PC-9 (cell line): Measurements from ENCODE around the gene CBFA2T3. TPM values are rescaled to one million over a fixed set of nuclear protein-coding genes. Genes with fewer than 3 reads are reported as not detected.

Experiments used
- BruUV-seq: library from RNA; stranded (reverse); fragments of 400-500 nt; replicated peaks from 2 replicates; lab custom pipeline; 2021; lab: Mats Ljungman, UMichigan
- CTCF ChIA-PET: fragments of 300-600 bp; sonication (Branson Sonifier 250); formaldehyde crosslinking; loops from one replicate; lab custom pipeline; 2022; ENCODE audit warnings: antibody characterized with exemption; lab: Charles Lee
- POLR2A ChIA-PET: fragments of 300-600 bp; sonication (Branson Sonifier 250); formaldehyde crosslinking; loops from one replicate; lab custom pipeline; 2022; ENCODE audit warnings: antibody characterized with exemption; ENCODE audit not compliant: unreplicated experiment; lab: Charles Lee
- DNase-seq, 2 experiments: peaks; one replicate each; pipeline versions ENCODE4 v3.0.0 to v3.0.0-alpha.2; 2015 to 2022; ENCODE audit warnings: mixed read lengths in 1 of 2
- H2AFZ ChIP-seq: fragments of 200-600 bp; sonication (generic); 2 replicates; pipeline ENCODE4 v1.8.1; 2017; ENCODE audit warnings: antibody characterized with exemption
- H3F3A ChIP-seq: fragments of 200-600 bp; sonication (generic); 2 replicates; pipeline ENCODE4 v1.8.1; 2017; ENCODE audit warnings: antibody characterized with exemption, mild to moderate bottlenecking, low read depth; ENCODE audit not compliant: insufficient read depth
- H3K27ac ChIP-seq: fragments of 200-600 bp; sonication (generic); 2 replicates; pipeline ENCODE4 v1.6.1; 2016; ENCODE audit warnings: mixed run types
- H3K27me3 ChIP-seq: fragments of 200-600 bp; sonication (generic); 2 replicates; pipeline ENCODE4 v1.6.1; 2016; ENCODE audit warnings: low read depth, mixed run types; ENCODE audit not compliant: insufficient read depth
- H3K36me3 ChIP-seq: fragments of 200-600 bp; sonication (generic); 2 replicates; pipeline ENCODE4 v1.6.1; 2016; ENCODE audit warnings: low read depth, mixed run types
- H3K4me1 ChIP-seq: fragments of 200-600 bp; sonication (generic); replicated peaks from 2 replicates; pipeline ENCODE4 v1.6.1; 2016; ENCODE audit warnings: mixed run types; ENCODE audit not compliant: insufficient read depth
- H3K4me2 ChIP-seq: fragments of 200-600 bp; sonication (generic); 2 replicates; pipeline ENCODE4 v1.6.1; 2017; ENCODE audit warnings: mixed run types
- H3K4me3 ChIP-seq: fragments of 200-600 bp; sonication (generic); 2 replicates; pipeline ENCODE4 v1.6.1; 2016; ENCODE audit warnings: mixed run types
- H3K79me2 ChIP-seq: fragments of 200-600 bp; sonication (generic); 2 replicates; pipeline ENCODE4 v1.6.1; 2017; ENCODE audit warnings: low read depth, mixed run types
- H3K9me2 ChIP-seq: fragments of 200-600 bp; sonication (generic); 2 replicates; pipeline ENCODE4 v1.8.1; 2017; ENCODE audit warnings: mild to moderate bottlenecking; ENCODE audit not compliant: insufficient read depth
- H3K9me3 ChIP-seq: fragments of 200-600 bp; sonication (generic); 2 replicates; pipeline ENCODE4 v1.8.1; 2016; ENCODE audit warnings: low read depth; ENCODE audit not compliant: insufficient read depth
- H4K20me1 ChIP-seq: fragments of 200-600 bp; sonication (generic); 2 replicates; pipeline ENCODE4 v1.8.1; 2017; ENCODE audit not compliant: insufficient read depth
- CTCF ChIP-seq: fragments of 200-600 bp; sonication (generic); conservative IDR thresholded peaks from 2 replicates; pipeline ENCODE4 v1.6.1; 2017; ENCODE audit warnings: mixed run types, antibody characterized with exemption, mild to moderate bottlenecking, moderate library complexity
- EZH2 ChIP-seq: fragments of 200-600 bp; sonication (generic); IDR thresholded peaks from 2 replicates; pipeline ENCODE4 v1.8.0; 2017; ENCODE audit warnings: antibody characterized with exemption, low read depth
- intact Hi-C: fragments of 100-400 bp; cut with micrococcal nuclease; formaldehyde crosslinking; loops from one replicate; pipeline ENCODE4 v1.10.0; 2022; ENCODE audit not compliant: unreplicated experiment
- total RNA-seq: library from RNA; stranded (reverse); gene quantifications from 2 replicates; pipeline ENCODE4 v1.2.3, GENCODE V29; 2021

The CBFA2T3 gene
- total RNA-seq, 1 experiment from 2014 or later: 1.0 TPM

GRCh38 chr16:88902744-88903143 is 74.3 kb downstream of the CBFA2T3 start:
- intact Hi-C loops: no loop called here
- H3K27ac ChIP-seq: no peak overlapping the region
- no peaks in the 10 kb centered on the region for H3K9me2 ChIP-seq
- BruUV-seq: no TSS peak
- H3K79me2 ChIP-seq: no peaks in the 10 kb centered on the region
- peaks cover 28% of the 10 kb centered on the region for H3K27me3 ChIP-seq
- DNase-seq: no peak
- no peak overlapping the region for H2AFZ ChIP-seq
- no peaks in the 10 kb centered on the region for H3F3A ChIP-seq
- POLR2A ChIA-PET: no interaction called here
- no peaks in the 10 kb centered on the region for H3K9me3 ChIP-seq
- H3K4me1 ChIP-seq: 0 out of 2 replicates have a peak, but pooled peaks cover 1% of the 10 kb centered on the region
- CTCF ChIA-PET: no interaction called here
- H3K4me2 ChIP-seq: no peak overlapping the region
- TF ChIP-seq EZH2 (no peak), CTCF (no peak)
- no peaks in the 10 kb centered on the region for H3K36me3 ChIP-seq
- H4K20me1 ChIP-seq: no peaks in the 10 kb centered on the region
- H3K4me3 ChIP-seq: no peak overlapping the region

- no peak for DNase-seq
- no peak for TF ChIP-seq EZH2
- TF ChIP-seq CTCF: no peak
- Histone ChIP-seq H3K79me2 (no peaks in the 10 kb centered on the region), H3K9me2 (no peaks in the 10 kb centered on the region), H2AFZ (no peak overlapping the region), H3K27me3 (peaks cover 38% of the 10 kb centered on the region), H3K4me3 (no peak overlapping the region), H3K36me3 (no peaks in the 10 kb centered on the region), H3K4me1 (no peaks in the 10 kb centered on the region), H3K4me2 (no peak overlapping the region), H3K27ac (no peak overlapping the region), H3F3A (no peaks in the 10 kb centered on the region), H3K9me3 (no peaks in the 10 kb centered on the region), H4K20me1 (no peaks in the 10 kb centered on the region)
- POLR2A ChIA-PET: no interaction called here
- CTCF ChIA-PET: no interaction called here
- intact Hi-C loops: no loop called here
- BruUV-seq: no TSS peak
These were observed 75.2 kb downstream of the CBFA2T3 start for GRCh38 chr16:88901718-88902337.

- Histone ChIP-seq H3K9me2 (no peaks in the 10 kb centered on the region), H3K27me3 (peaks cover 43% of the 10 kb centered on the region), H3K36me3 (no peaks in the 10 kb centered on the region), H3K27ac (no peak overlapping the region), H2AFZ (no peak overlapping the region), H3K4me3 (no peak overlapping the region), H3K79me2 (no peaks in the 10 kb centered on the region), H3K4me1 (no peaks in the 10 kb centered on the region), H3F3A (no peaks in the 10 kb centered on the region), H4K20me1 (no peaks in the 10 kb centered on the region), H3K4me2 (no peak overlapping the region), H3K9me3 (no peaks in the 10 kb centered on the region)
- TF ChIP-seq EZH2: no peak
- no peak for TF ChIP-seq CTCF
- CTCF ChIA-PET: no interaction called here
- POLR2A ChIA-PET: no interaction called here
- intact Hi-C loops: no loop called here
- no peak for DNase-seq
- no TSS peak for BruUV-seq
These were observed 76.3 kb downstream of the CBFA2T3 start for GRCh38 chr16:88900662-88901052.
